Measurements from ENCODE around the gene LARP1. TPM values are rescaled to one million over a fixed set of nuclear protein-coding genes. Genes with fewer than 3 reads are reported as not detected.

Gene LARP1
- total RNA-seq, 4 donors from 2014 or later = 79.7 to 128 (median 101) TPM

GRCh38 chr5:154740483-154740882 is 14.7 kb upstream of the LARP1 start:
- 17% methylated on average over 2 of the region's 2 CpGs for WGBS
- TF ChIP-seq EP300 (IDR thresholded peaks at IDR 0.05) (no peak), POLR2A (IDR thresholded peaks at IDR 0.05; ENCODE audit: low read depth) (no peak), POLR2AphosphoS5 (IDR thresholded peaks at IDR 0.05) (no peak)
- TF ChIP-seq, protein P1, sequence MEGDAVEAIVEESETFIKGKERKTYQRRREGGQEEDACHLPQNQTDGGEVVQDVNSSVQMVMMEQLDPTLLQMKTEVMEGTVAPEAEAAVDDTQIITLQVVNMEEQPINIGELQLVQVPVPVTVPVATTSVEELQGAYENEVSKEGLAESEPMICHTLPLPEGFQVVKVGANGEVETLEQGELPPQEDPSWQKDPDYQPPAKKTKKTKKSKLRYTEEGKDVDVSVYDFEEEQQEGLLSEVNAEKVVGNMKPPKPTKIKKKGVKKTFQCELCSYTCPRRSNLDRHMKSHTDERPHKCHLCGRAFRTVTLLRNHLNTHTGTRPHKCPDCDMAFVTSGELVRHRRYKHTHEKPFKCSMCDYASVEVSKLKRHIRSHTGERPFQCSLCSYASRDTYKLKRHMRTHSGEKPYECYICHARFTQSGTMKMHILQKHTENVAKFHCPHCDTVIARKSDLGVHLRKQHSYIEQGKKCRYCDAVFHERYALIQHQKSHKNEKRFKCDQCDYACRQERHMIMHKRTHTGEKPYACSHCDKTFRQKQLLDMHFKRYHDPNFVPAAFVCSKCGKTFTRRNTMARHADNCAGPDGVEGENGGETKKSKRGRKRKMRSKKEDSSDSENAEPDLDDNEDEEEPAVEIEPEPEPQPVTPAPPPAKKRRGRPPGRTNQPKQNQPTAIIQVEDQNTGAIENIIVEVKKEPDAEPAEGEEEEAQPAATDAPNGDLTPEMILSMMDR (IDR thresholded peaks at IDR 0.05) = no peak
- Histone ChIP-seq H3K36me3 (no peaks in the 10 kb centered on the region), H3K4me1 (peaks cover 13 to 19% (median 17%) of the 10 kb centered on the region in 4 donors), H3K27ac (replicated peaks in 1 of 4) (peak overlapping the region; percentile 57 to 71 (median 62)), H3K27me3 (no peaks in the 10 kb centered on the region), H3K4me3 (no peak overlapping the region), H3K9me3 (no peaks in the 10 kb centered on the region)
- intact Hi-C loops (cut with DNase I) = no loop called here
- no peak for DNase-seq (ENCODE audit: extremely low spot score)

DNA sequence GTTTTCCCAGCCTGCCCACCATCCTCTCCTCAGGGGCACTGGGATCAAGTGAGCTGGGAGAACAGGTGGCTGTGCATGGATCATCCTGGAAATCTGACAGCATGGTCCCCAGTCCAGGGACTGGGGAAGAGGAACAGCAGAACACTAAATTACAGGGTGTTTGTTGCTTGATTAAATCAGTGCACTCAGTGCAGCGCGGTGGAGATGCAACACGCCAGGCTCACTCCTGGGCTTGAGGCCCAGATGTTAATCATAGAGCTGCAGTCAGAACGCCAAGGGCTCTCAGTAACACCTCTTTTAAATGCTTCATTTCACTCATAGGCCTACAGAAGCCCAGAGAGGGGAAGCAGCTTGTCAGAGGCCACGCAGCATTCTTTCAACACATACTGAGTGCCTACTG is 14.2 kb upstream of the LARP1 start:
- intact Hi-C loops (cut with DNase I) = no loop called here
- H3K9me3 ChIP-seq = no peaks in the 10 kb centered on the region
- no peak for DNase-seq (ENCODE audit: extremely low spot score)
- TF ChIP-seq, protein P1 (IDR thresholded peaks at IDR 0.05) = no peak
- no peak for TF ChIP-seq EP300 (IDR thresholded peaks at IDR 0.05)
- TF ChIP-seq POLR2AphosphoS5 (IDR thresholded peaks at IDR 0.05) = peak in 1 of 2 donors; percentile 23
- 14% methylated on average over 5 of the region's 5 CpGs for WGBS
- no peaks in the 10 kb centered on the region for H3K27me3 ChIP-seq
- no peak overlapping the region for H3K4me3 ChIP-seq
- no peaks in the 10 kb centered on the region for H3K36me3 ChIP-seq
- peaks cover 13 to 19% (median 17%) of the 10 kb centered on the region in 4 donors for H3K4me1 ChIP-seq
- peak overlapping the region; percentile 57 to 71 (median 62) for H3K27ac ChIP-seq (replicated peaks in 1 of 4)

GRCh38 chr5:154741415-154741814 is 13.8 kb upstream of the LARP1 start:
- DNase-seq (ENCODE audit: extremely low spot score) = no peak
- Histone ChIP-seq H3K4me1 (peaks cover 13 to 19% (median 17%) of the 10 kb centered on the region in 4 donors), H3K27me3 (no peaks in the 10 kb centered on the region), H3K36me3 (no peaks in the 10 kb centered on the region), H3K9me3 (no peaks in the 10 kb centered on the region), H3K27ac (replicated peaks in 1 of 4) (peak overlapping the region; percentile 57 to 71 (median 62)), H3K4me3 (no peak overlapping the region)
- intact Hi-C loops (cut with DNase I) = no loop called here
- WGBS = 98% methylated on average over 4 of the region's 4 CpGs
- TF ChIP-seq EP300 (IDR thresholded peaks at IDR 0.05) = no peak
- TF ChIP-seq POLR2AphosphoS5 (IDR thresholded peaks at IDR 0.05) = no peak
- no peak for TF ChIP-seq POLR2A (IDR thresholded peaks at IDR 0.05; ENCODE audit: low read depth)
- TF ChIP-seq, protein P1 (IDR thresholded peaks at IDR 0.05) = no peak

- Histone ChIP-seq H3K36me3 (no peaks in the 10 kb centered on the region), H3K27me3 (no peaks in the 10 kb centered on the region), H3K27ac (replicated peaks in 1 of 4) (no peak overlapping the region), H3K4me1 (peaks cover 13 to 28% (median 27%) of the 10 kb centered on the region in 4 donors), H3K4me3 (no peak overlapping the region), H3K9me3 (no peaks in the 10 kb centered on the region)
- intact Hi-C loops (cut with DNase I) = no loop called here
- no peak for DNase-seq (ENCODE audit: extremely low spot score)
- WGBS = 100% methylated on average over 3 of the region's 7 CpGs
- TF ChIP-seq POLR2AphosphoS5 (IDR thresholded peaks at IDR 0.05) = no peak
- TF ChIP-seq, protein P1 (IDR thresholded peaks at IDR 0.05) = no peak
- TF ChIP-seq EP300 (IDR thresholded peaks at IDR 0.05) = no peak
- TF ChIP-seq POLR2A (IDR thresholded peaks at IDR 0.05; ENCODE audit: low read depth) = no peak
These were observed 11.4 kb upstream of the LARP1 start for GRCh38 chr5:154743812-154744211.

DNA sequence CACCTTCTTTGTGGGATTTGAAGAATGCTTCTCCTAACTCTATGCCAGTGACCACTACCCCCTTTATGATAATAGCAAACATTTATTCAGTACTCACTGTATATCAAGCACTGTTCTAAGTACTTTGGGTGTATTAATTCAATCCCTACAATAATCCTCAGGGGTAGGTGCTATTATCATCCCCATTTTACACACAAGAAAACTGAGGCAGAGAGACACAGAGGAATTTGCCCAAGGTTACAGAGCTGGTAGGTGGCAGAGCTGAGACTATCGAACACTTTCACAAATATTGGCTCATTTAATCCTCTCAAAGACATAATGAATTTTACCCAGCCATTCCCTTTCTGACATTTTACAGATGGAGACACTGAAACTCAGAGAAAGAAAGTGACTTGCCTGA is 9.8 kb upstream of the LARP1 start:
- intact Hi-C loops (cut with DNase I) = no loop called here
- TF ChIP-seq POLR2A (IDR thresholded peaks at IDR 0.05; ENCODE audit: low read depth) (no peak), POLR2AphosphoS5 (IDR thresholded peaks at IDR 0.05) (no peak), EP300 (IDR thresholded peaks at IDR 0.05) (no peak)
- TF ChIP-seq, protein P1 (IDR thresholded peaks at IDR 0.05) = no peak
- WGBS = 100% methylated on average over 1 of the region's 1 CpG

More for the DNA sequence above, 9.8 kb upstream of the LARP1 start:
- peaks cover 13 to 34% (median 31%) of the 10 kb centered on the region in 4 donors for H3K4me1 ChIP-seq
- no peaks in the 10 kb centered on the region for H3K36me3 ChIP-seq
- H3K27me3 ChIP-seq = no peaks in the 10 kb centered on the region
- no peak for DNase-seq (ENCODE audit: extremely low spot score)
- H3K4me3 ChIP-seq = no peak overlapping the region
- H3K27ac ChIP-seq (replicated peaks in 1 of 4) = no peak overlapping the region
- H3K9me3 ChIP-seq = no peaks in the 10 kb centered on the region

Data from esophagus muscularis mucosa (tissue), 4 donors.